Heart right ventricle (tissue), 16 donors: ENCODE results near the gene HNRNPA1. TPM values are rescaled to one million over a fixed set of nuclear protein-coding genes. Genes with fewer than 3 reads are reported as not detected.
A peak's percentile ranks its signal among the peaks of the same experiment; 100 is the strongest.
"Not testable (repeated sequence)": the region's sequence is repeated elsewhere in the genome, so short reads cannot be mapped to it uniquely, and the experiment has no call there.

ENCODE experiments used
- ATAC-seq, 8 donors: fragments of 200-7000 bp; cut with Tn5 transposase; one replicate each; pipeline ENCODE4 v1.9.1; 2020; ENCODE audit warnings: mild to moderate bottlenecking in 8 of 8, moderate library complexity in 8 of 8, moderate number of reproducible peaks in 1 of 8
- DNase-seq, 2 donors: peaks; one replicate each; pipeline ENCODE4 v3.0.0-alpha.2; 2020
- H3K27ac ChIP-seq, 10 donors: fragments of 200-600 bp; sonication (generic) in 2 of 10; one replicate each; pipeline versions ENCODE4 v1.5.0 to v1.8.0; 2020 to 2022; ENCODE audit warnings: mild to moderate bottlenecking in 3 of 10
- H3K27me3 ChIP-seq, 7 donors: fragments of 200-600 bp; one replicate each; pipeline ENCODE4 v1.8.0; 2021 to 2022; ENCODE audit warnings: mild to moderate bottlenecking in 2 of 7
- H3K36me3 ChIP-seq, 9 donors: fragments of 200-600 bp; sonication (generic) in 1 of 9; one replicate each; pipeline versions ENCODE4 v1.5.0 to v1.8.0; 2020 to 2022; ENCODE audit warnings: mild to moderate bottlenecking in 2 of 9
- H3K4me1 ChIP-seq, 9 donors: fragments of 200-600 bp; sonication (generic) in 1 of 9; one replicate each; pipeline versions ENCODE4 v1.5.0 to v1.8.0; 2020 to 2022; ENCODE audit warnings: mild to moderate bottlenecking in 4 of 9
- H3K4me3 ChIP-seq, 10 donors: fragments of 200-600 bp; sonication (generic) in 2 of 10; one replicate each; pipeline versions ENCODE4 v1.5.0 to v1.8.0; 2020 to 2022; ENCODE audit warnings: mild to moderate bottlenecking in 7 of 10, moderate library complexity in 2 of 10
- H3K9me3 ChIP-seq, 11 donors: fragments of 200-600 bp in 10 of 11; sonication (generic) in 2 of 11; one replicate each; pipeline versions ENCODE4 v1.5.0 to v1.8.0; 2013 to 2022; ENCODE audit warnings: mild to moderate bottlenecking in 2 of 11, control low read depth in 1 of 11, moderate library complexity in 1 of 11
- WGBS, 2 donors: extraction: QIAGEN DNeasy Blood & Tissue Kit; methylation state at CpG; one replicate each; pipeline ENCODE4 v1.1.7; 2013; ENCODE audit warnings: inconsistent platforms in 1 of 2; 5-methylcytosine and 5-hydroxymethylcytosine counted together
- intact Hi-C, 10 donors: fragments of 100-400 bp; cut with DNase I; formaldehyde crosslinking; loops; one replicate each; pipeline versions ENCODE4 v1.11.1 to v1.14.2; 2022
- polyA plus RNA-seq, 2 donors: library from polyadenylated mRNA; stranded (reverse); fragments of 200-250 nt; gene quantifications; one replicate each; pipeline ENCODE4 v1.2.3, GENCODE V29; 2013
- total RNA-seq, 10 donors: library from RNA; stranded (reverse); fragmentation: NEBNext Ultra II Directional in 3 of 10; extraction: Animal tissue kit (Norgen Biotek cat#: 25700) in 3 of 10; gene quantifications; one replicate each; pipeline versions ENCODE4 v1.2.1 to v1.2.4, GENCODE V29; 2021 to 2023
- TF ChIP-seq, protein P1 (sequence below), 9 donors: fragments of 200-600 bp; sonication (generic) in 2 of 9; IDR thresholded peaks; one replicate each; pipeline versions ENCODE4 v1.5.0 to v1.8.0; 2021 to 2022; ENCODE audit warnings: antibody characterized with exemption in 9 of 9, mild to moderate bottlenecking in 5 of 9, moderate library complexity in 1 of 9
- donor health status: Arrhythmogenic right ventricular cardiomyopathy.
- donor health status: ischemic (EF 13 %, LVEDD 7.1; RV severe dilation, severe dysfunction).
- donor health status: healthy with polysubstance abuse.
- donor health status: DM: no; HTN: yes; CAD: no.
- donor health status: DM: no; HTN: no; CAD: no.
- donor health status: ischemic (EF 25% LVEDD 6.9; RV normal size, moderate dysfunction).
- donor health status: ischemic (EF 25% LVEDD 5.7; RV mildly dilated, moderate dysfunction).
- donor health status: healthy.
- donor health status: DM: yes; HTN: yes; CAD: no.
- donor health status: Ischemic cardiomyopathy.
- donor health status: ischemic (EF 35%, LVEDD 5.7; RV mildly dilated, moderate dysfunction).
- donor health status: nonischemic (EF 11% LVEDD 7.7; RV severe dilation, severe dysfunction).
- donor health status: DM: yes; HTN: yes; CAD: no.
- donor health status: PGD.
- donor health status: ischemic (EF 29% LVEDD 5.4; RV normal size, mild dysfunction).
- donor health status: nonischemic (EF 23%, LVEDD 6.1; RV moderate dilation, normal function).

HNRNPA1 gene
- total and polyA plus RNA-seq, 12 donors, result 353 to 641 (median 462) TPM

DNA sequence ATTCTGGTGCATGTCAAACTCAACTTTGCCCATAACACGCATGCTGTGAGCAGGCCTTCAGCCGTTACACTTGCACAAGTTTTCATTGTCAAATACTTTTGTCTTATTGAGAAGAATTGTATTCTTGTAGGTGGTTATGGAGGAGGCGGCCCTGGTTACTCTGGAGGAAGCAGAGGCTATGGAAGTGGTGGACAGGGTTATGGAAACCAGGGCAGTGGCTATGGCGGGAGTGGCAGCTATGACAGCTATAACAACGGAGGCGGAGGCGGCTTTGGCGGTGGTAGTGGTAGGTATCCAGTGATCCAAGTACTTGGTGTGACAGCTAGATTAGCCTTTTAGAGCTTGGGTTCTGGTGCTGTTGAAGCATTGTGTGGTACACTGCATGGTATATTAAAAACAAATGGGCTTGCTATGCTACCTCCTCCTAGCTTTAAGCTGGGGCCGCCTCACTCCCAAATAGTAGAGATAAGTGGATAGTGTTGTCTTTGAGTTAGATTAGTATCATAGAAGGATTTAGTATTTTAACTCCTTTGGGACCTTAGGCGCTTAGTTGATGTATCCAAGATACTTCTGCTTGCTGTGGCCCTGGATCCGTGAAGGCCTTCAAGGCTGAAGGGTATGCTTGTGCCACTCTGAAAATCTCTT is 2.5 kb downstream of the HNRNPA1 start:
- Histone ChIP-seq H3K36me3 (peaks cover 0 to 68% (median 46%) of the 10 kb centered on the region in 9 donors), H3K27me3 (no peaks in the 10 kb centered on the region), H3K9me3 (no peaks in the 10 kb centered on the region), H3K27ac (peak overlapping the region in 2 of 10 donors; percentile 33 to 94), H3K4me1 (peaks cover 18 to 76% (median 67%) of the 10 kb centered on the region in 9 donors), H3K4me3 (peak overlapping the region in 8 of 10 donors; percentile 0 to 88 (median 74))
- ATAC-seq, result no peak
- TF ChIP-seq, protein P1, sequence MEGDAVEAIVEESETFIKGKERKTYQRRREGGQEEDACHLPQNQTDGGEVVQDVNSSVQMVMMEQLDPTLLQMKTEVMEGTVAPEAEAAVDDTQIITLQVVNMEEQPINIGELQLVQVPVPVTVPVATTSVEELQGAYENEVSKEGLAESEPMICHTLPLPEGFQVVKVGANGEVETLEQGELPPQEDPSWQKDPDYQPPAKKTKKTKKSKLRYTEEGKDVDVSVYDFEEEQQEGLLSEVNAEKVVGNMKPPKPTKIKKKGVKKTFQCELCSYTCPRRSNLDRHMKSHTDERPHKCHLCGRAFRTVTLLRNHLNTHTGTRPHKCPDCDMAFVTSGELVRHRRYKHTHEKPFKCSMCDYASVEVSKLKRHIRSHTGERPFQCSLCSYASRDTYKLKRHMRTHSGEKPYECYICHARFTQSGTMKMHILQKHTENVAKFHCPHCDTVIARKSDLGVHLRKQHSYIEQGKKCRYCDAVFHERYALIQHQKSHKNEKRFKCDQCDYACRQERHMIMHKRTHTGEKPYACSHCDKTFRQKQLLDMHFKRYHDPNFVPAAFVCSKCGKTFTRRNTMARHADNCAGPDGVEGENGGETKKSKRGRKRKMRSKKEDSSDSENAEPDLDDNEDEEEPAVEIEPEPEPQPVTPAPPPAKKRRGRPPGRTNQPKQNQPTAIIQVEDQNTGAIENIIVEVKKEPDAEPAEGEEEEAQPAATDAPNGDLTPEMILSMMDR (IDR thresholded peaks at IDR 0.05), result no peak
- WGBS, 2 donors, result 30 to 35% methylated on average over 11 of the region's 11 CpGs
- no peak for DNase-seq
- intact Hi-C loops, result loop anchor here in 4 of 10 donors (5.0 to 10.0 kb wide), 4 partner anchors 39 to 84 kb away; partner anchors contain the start of gene GPR84 (in 1 of the 4)

DNA sequence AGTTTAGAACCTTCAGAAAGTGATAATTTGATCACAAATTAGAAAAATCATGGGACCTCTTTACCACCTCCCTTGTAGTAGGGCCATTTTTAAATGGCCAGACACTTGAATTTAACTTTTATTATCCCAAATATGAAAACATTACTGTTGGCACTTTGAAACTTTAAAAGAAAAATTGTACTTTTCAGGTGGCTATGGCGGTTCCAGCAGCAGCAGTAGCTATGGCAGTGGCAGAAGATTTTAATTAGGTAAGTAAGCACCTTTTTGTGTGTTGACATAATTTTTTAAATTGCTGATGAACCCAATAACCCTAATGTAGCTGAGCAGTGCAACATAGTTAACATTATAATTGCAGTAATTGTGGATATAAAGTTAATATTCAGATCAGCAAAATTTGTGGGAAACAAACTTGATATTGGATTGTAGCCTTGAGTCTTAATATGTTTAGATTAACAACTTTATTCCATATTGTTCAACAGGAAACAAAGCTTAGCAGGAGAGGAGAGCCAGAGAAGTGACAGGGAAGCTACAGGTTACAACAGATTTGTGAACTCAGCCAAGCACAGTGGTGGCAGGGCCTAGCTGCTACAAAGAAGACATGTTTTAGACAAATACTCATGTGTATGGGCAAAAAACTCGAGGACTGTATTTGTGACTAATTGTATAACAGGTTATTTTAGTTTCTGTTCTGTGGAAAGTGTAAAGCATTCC is 3.7 kb downstream of the HNRNPA1 start:
- H3K27me3 ChIP-seq, H3K9me3 ChIP-seq, ATAC-seq, DNase-seq, H3K27ac ChIP-seq: not testable (repeated sequence)
- Histone ChIP-seq H3K4me1 (peaks cover 18 to 77% (median 59%) of the 10 kb centered on the region in 9 donors), H3K4me3 (peak overlapping the region in 5 of 10 donors; percentile 2 to 73 (median 12)), H3K36me3 (peaks cover 0 to 80% (median 53%) of the 10 kb centered on the region in 9 donors)
- 52 to 59% methylated on average over 1 of the region's 2 CpGs for WGBS, 2 donors
- intact Hi-C loops, result loop anchor here in 4 of 10 donors (5.0 to 10.0 kb wide), 4 partner anchors 38 to 83 kb away; partner anchors contain the start of gene GPR84 (in 1 of the 4)

DNA sequence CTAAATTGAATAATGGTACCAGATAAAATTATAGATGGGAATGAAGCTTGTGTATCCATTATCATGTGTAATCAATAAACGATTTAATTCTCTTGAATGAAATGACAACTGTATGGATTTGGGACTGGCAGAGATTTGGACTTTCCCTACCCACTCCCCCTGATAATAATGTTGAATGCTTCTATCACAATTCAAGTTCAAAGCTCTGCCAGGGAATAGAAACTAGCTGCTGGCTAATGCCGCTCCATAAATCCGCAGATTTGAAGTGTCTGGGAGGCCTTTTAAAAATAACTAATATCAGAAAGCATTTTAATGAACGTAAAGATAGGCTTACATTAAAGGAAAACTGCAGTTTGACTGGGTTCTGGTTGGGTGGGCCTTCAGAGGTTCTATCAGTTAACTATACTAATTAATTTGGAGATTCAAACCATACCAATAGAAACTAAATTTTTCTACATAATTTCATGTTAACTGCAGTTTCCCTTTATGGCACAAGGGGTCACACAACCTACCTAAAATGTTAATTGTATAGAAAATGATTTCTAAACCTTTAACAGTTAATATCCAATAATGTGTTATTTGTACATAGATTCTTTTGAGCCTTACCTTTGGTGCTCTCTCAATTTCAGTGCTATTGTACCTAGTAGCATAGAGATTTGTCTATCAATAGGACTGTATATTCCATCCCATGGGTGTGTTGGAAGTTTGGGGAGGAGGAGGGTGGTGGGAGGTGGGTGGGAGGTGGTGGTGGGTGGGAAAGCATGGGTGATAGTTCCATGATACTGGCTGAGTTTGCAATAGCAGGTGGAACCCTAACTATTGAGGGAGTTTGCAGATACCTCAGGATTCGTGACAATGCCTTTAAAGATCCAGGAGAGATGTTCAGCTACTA is 4.9 kb downstream of the HNRNPA1 start:
- intact Hi-C loops, result loop anchor here in 2 of 10 donors (5.0 to 10.0 kb wide), 3 partner anchors 33 to 79 kb away; partner anchors contain the start of gene GPR84 (in 1 of the 2)
- TF ChIP-seq, protein P1 (IDR thresholded peaks at IDR 0.05), result peak in 7 of 9 donors; percentile 10 to 35 (median 21)
- H3K9me3 ChIP-seq, result no peaks in the 10 kb centered on the region
- peak overlapping the region in 2 of 10 donors; percentile 5 to 14 for H3K4me3 ChIP-seq
- H3K27ac ChIP-seq, result peak overlapping the region in 2 of 10 donors; percentile 11 to 37
- no peaks in the 10 kb centered on the region for H3K27me3 ChIP-seq
- WGBS, 2 donors, result 34 to 45% methylated on average over 5 of the region's 5 CpGs
- H3K36me3 ChIP-seq, result peaks cover 0 to 86% (median 53%) of the 10 kb centered on the region in 9 donors
- DNase-seq (no peak), ATAC-seq (no peak)
- H3K4me1 ChIP-seq, result peaks cover 18 to 79% (median 59%) of the 10 kb centered on the region in 9 donors
